Measurements from ENCODE around the gene MGLL.

DNA sequence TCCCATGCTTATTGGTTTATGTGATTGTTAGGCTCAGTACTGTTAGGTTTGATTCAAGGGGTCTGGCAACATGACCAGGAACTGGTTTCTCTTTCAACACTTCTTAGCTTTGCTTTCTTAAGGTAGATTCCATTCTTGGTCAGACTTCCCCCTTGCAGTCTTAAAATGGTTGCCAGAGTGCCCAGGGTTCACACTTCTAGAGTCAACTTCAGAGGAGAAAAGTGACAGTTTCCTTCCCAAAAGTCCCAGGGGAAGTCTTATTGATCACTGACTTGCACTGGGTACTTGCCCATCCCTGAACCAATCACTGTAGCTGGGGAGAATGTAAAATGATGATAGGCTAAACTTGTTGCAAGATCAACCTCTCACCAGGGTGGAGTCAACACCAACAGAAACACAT is 14.1 kb downstream of the MGLL start:
- TF ChIP-seq, protein P1, sequence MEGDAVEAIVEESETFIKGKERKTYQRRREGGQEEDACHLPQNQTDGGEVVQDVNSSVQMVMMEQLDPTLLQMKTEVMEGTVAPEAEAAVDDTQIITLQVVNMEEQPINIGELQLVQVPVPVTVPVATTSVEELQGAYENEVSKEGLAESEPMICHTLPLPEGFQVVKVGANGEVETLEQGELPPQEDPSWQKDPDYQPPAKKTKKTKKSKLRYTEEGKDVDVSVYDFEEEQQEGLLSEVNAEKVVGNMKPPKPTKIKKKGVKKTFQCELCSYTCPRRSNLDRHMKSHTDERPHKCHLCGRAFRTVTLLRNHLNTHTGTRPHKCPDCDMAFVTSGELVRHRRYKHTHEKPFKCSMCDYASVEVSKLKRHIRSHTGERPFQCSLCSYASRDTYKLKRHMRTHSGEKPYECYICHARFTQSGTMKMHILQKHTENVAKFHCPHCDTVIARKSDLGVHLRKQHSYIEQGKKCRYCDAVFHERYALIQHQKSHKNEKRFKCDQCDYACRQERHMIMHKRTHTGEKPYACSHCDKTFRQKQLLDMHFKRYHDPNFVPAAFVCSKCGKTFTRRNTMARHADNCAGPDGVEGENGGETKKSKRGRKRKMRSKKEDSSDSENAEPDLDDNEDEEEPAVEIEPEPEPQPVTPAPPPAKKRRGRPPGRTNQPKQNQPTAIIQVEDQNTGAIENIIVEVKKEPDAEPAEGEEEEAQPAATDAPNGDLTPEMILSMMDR (IDR thresholded peaks at IDR 0.05) = no peak
- no peak for TF ChIP-seq EP300 (IDR thresholded peaks at IDR 0.05)

Data from suprapubic skin (tissue), 3 donors.